ENCODE data around the gene ZBTB42. TPM values are rescaled to one million over a fixed set of nuclear protein-coding genes. Genes with fewer than 3 reads are reported as not detected.

ZBTB42 gene
- total RNA-seq, 2 experiments from 2014 or later, result 2.9 to 3.0 TPM

DNA sequence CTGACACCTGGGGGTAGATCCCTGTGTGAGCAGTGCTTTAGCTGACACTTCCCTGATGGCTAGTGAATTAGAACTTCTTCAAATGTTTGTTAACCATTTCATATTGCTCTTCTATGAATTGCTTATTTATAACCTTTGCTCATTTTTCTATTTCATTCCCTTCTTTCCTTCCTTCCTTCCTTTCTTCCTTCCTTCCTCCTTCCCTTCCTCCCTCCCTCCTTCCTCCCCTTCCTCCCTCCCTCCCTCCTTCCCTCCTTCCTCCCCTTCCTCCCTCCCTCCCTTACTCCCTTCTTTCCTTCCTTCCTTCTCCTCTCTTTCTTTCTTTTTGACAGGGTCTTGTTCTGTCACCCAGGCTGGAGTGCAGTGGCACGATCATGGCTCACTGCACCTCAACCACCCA, 40.8 kb downstream of the ZBTB42 start:
- H3K27me3 Mint-ChIP-seq, result peaks cover 59% of the 10 kb centered on the region
- CTCF ChIA-PET, result no interaction called here
- H3K27ac ChIP-seq (ENCODE audit: low read depth in 1 of 2, low read length in 2 of 2), result no peak overlapping the region

DNA sequence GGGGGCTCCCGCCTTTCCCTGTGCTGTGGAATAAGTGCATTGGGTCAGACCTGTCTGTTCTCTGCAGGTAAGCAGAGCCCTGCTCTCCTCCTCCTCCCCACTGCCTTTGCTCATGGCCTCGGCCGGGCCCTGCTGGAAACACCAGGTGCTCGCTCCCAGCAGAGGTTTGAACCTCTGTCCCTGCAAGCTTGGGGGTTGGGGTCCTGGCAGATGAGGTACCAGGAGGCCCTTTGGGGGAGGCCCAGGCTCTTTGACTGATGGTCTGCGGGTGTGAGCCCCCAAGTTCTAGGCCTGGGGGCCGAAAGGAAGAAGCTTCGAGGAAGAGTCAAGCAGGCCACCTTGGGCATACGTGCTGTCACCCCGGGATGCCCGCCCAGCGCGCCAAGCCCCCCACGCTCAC, 42.1 kb downstream of the ZBTB42 start:
- Mint-ChIP-seq H3K27ac (no peak overlapping the region), H3K4me3 (no peak overlapping the region), H3K36me3 (ENCODE audit: low read depth) (no peaks in the 10 kb centered on the region), H3K9me3 (no peaks in the 10 kb centered on the region), H3K27me3 (peaks cover 66% of the 10 kb centered on the region), H3K4me1 (ENCODE audit: low read depth) (no peaks in the 10 kb centered on the region)
- ATAC-seq (ENCODE audit: poor library complexity), result no peak
- Histone ChIP-seq H3K36me3 (ENCODE audit: insufficient read depth, low read length) (no peaks in the 10 kb centered on the region), H3K27ac (ENCODE audit: low read depth in 1 of 2, low read length in 2 of 2) (no peak overlapping the region), H3K4me1 (ENCODE audit: insufficient read depth, low read length) (peaks cover 10% of the 10 kb centered on the region), H3K27me3 (ENCODE audit: control insufficient read depth in 1 of 2, insufficient read depth in 2 of 2, low read length in 2 of 2) (peaks cover 43 to 48% of the 10 kb centered on the region in 2 experiments), H3K9me3 (ENCODE audit: control insufficient read depth in 1 of 2, insufficient read depth in 1 of 2, low read length in 2 of 2) (peaks cover 0 to 14% of the 10 kb centered on the region in 2 experiments), H3K4me3 (ENCODE audit: low read length) (no peak overlapping the region)
- no peak for DNase-seq
- intact Hi-C loops (cut with DNase I, micrococcal nuclease), result no loop called here
- TF ChIP-seq CTCF (IDR thresholded peaks at IDR 0.05), result no peak
- CTCF ChIA-PET, result no interaction called here
- POLR2A ChIA-PET, result no interaction called here

More for the DNA sequence above, 40.8 kb downstream of the ZBTB42 start:
- H3K4me1 Mint-ChIP-seq (ENCODE audit: low read depth), result no peaks in the 10 kb centered on the region
- DNase-seq (no peak), ATAC-seq (ENCODE audit: poor library complexity) (no peak)
- no peaks in the 10 kb centered on the region for H3K36me3 Mint-ChIP-seq (ENCODE audit: low read depth)
- POLR2A ChIA-PET, result no interaction called here
- Histone ChIP-seq H3K4me3 (ENCODE audit: low read length) (no peak overlapping the region), H3K27me3 (ENCODE audit: control insufficient read depth in 1 of 2, insufficient read depth in 2 of 2, low read length in 2 of 2) (peaks cover 41 to 48% of the 10 kb centered on the region in 2 experiments), H3K9me3 (ENCODE audit: control insufficient read depth in 1 of 2, insufficient read depth in 1 of 2, low read length in 2 of 2) (peaks cover 0 to 14% of the 10 kb centered on the region in 2 experiments), H3K36me3 (ENCODE audit: insufficient read depth, low read length) (no peaks in the 10 kb centered on the region), H3K4me1 (ENCODE audit: insufficient read depth, low read length) (peaks cover 10% of the 10 kb centered on the region)
- no peaks in the 10 kb centered on the region for H3K9me3 Mint-ChIP-seq
- H3K4me3 Mint-ChIP-seq, result no peak overlapping the region
- no peak for TF ChIP-seq CTCF (IDR thresholded peaks at IDR 0.05)
- H3K27ac Mint-ChIP-seq, result no peak overlapping the region
- intact Hi-C loops (cut with DNase I, micrococcal nuclease), result no loop called here

GRCh38 chr14:104843442-104844305, 42.8 kb downstream of the ZBTB42 start:
- Histone ChIP-seq H3K4me1 (ENCODE audit: insufficient read depth, low read length) (peaks cover 10% of the 10 kb centered on the region), H3K9me3 (ENCODE audit: control insufficient read depth in 1 of 2, insufficient read depth in 1 of 2, low read length in 2 of 2) (peaks cover 0 to 14% of the 10 kb centered on the region in 2 experiments), H3K27ac (ENCODE audit: low read depth in 1 of 2, low read length in 2 of 2) (no peak overlapping the region), H3K36me3 (ENCODE audit: insufficient read depth, low read length) (no peaks in the 10 kb centered on the region), H3K4me3 (ENCODE audit: low read length) (no peak overlapping the region), H3K27me3 (ENCODE audit: control insufficient read depth in 1 of 2, insufficient read depth in 2 of 2, low read length in 2 of 2) (peaks cover 43 to 48% of the 10 kb centered on the region in 2 experiments)
- no peaks in the 10 kb centered on the region for H3K4me1 Mint-ChIP-seq (ENCODE audit: low read depth)
- no peaks in the 10 kb centered on the region for H3K36me3 Mint-ChIP-seq (ENCODE audit: low read depth)
- H3K4me3 Mint-ChIP-seq, result no peak overlapping the region
- intact Hi-C loops (cut with DNase I, micrococcal nuclease), result no loop called here
- H3K27me3 Mint-ChIP-seq, result peaks cover 70% of the 10 kb centered on the region
- no peak for DNase-seq
- H3K27ac Mint-ChIP-seq, result no peak overlapping the region
- TF ChIP-seq CTCF (IDR thresholded peaks at IDR 0.05), result no peak
- no peak for ATAC-seq (ENCODE audit: poor library complexity)
- ChIA-PET CTCF (no interaction called here), POLR2A (no interaction called here)
- no peaks in the 10 kb centered on the region for H3K9me3 Mint-ChIP-seq
